Stimulated activated CD8-positive, alpha-beta memory T cell treated with anti-CD3 and anti-CD28 coated beads, Interleukin-12 subunit alpha, Interleukin-12 subunit beta, amount 100 ng/mL, for 1 hour (primary cell): ENCODE data around the gene ADAMTS8.

Source experiments
- DNase-seq: peaks from one replicate; pipeline ENCODE4 v3.0.0-alpha.2; 2020; ENCODE audit warnings: low read depth

Gene ADAMTS8

DNA sequence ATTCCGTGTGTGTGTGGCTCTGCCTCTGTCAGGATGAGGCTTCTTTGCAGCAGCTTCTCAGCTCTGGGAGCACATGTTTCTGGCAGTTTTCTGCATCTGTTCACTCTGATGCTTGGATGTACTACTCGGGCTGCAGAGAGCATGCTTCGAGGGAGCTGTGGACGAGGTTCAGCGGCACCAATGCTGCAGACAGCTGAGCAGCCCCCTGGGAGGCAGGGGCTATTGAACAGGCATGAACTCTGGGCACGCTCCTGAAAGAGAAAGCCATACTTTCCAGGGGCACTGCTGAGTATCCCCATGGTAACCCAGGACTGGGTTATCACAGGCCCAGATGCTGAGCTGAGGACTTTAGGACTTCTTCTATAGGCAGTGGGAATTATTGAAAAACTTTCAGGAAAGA lies 33.8 kb downstream of the ADAMTS8 start:
- DNase-seq: no peak

DNA sequence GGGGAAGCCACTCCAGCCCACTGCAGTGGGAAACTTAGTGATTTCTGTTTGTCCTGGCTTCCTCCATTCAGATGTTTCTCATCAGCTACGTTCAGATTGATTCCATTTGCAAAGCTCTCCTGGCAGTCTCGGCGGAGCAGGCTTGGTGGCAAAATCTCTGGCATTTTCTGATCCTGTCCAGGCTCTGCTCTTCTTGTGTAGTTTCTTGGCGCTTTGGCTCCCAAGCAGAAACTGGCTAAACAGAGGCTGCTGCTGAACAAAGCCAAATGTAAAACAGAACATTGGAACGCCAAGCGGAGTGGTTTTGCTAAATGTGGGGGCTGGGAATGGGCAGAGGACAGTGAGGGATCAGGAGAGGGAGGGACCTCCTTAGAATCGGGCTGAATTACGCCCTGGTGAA lies 36.7 kb downstream of the ADAMTS8 start:
- DNase-seq: no peak

DNA sequence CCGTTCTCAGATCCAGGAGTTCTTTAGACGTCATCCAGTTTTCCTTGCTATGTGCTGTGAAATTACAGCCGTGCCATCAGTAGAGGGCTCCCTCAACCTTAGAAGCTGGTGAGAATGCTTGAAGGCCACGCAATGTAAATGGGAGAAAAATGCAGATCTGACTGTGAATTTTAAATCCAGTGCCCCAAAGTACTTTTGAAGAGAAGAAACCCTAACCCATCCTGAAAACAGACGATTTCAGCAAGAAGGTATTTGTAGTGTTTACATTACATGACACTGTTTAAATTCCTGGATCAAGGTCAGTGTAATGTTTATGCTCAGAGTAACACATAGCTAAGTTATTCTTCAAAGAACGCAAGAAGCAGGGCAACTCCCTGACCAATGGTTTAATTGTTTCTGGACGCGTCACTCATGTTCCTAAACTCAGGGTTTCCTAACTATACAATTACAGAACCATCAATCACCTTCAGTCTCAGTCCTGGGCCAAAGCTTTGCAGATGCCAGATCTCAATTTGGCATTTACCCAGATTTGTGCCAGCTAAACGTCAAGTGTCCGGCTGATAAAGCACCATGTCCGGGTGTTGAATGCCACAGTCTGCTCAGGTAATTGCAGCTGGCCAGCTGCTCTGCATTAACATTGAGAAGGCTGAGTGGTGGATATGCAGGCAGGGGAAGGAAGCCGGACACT lies 38.2 kb downstream of the ADAMTS8 start:
- no peak for DNase-seq

DNA sequence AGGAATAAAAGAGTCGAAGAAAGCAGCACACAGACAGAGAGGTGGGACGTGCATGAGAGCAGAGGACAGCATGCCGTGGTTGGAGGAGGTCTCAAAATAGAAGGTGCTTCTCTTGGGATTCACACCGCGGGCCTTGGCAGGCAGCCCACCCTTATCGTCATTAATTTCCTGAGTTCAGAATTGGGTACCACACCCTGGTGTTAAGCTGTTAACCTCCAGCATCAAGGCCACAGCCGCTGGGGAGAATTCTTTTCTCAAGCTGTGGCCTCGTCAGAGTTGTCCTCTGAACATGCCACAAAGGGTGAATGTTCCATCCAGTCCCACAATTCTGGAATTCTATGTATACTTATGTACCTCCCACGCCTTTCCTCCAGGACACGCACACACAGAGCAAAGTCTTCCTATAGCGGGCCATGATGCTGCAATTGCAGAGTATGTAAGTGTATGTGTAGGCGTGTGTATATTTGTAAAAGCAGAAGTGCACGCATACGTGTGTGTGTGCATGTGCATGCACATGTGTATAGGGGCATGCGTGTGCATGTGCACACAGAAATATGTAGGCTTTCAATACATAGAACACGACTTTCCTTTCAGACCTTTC lies 39.0 kb downstream of the ADAMTS8 start:
- no peak for DNase-seq

DNA sequence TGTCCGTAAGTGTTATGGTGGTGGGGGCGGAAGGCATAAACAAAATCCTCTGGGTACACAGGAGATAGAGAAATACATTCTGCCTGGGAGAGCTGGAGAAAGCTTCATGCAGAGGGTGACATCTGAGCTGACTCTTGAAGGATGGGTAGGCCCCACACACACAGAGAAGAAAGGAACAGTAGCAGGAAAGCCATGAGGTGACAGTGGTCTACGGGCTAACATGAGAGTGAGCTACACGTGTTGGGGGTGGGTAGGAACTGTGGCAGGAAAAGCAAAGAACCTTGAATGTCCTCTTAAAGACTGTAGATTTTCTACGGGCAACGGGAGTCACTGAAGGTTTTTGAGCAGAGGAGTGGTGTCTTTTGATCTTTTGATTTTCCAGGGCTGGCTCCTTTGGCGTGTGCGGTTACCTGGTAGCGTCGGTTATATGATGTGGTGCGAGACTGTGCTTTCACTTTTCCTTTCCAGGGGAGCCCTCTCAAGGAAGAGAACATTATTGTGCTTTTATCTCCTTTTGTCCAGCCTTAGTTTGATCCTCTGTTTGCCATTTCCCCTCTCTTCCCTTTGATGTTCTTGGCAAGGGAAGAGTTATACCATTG lies 39.7 kb downstream of the ADAMTS8 start:
- DNase-seq: no peak

DNA sequence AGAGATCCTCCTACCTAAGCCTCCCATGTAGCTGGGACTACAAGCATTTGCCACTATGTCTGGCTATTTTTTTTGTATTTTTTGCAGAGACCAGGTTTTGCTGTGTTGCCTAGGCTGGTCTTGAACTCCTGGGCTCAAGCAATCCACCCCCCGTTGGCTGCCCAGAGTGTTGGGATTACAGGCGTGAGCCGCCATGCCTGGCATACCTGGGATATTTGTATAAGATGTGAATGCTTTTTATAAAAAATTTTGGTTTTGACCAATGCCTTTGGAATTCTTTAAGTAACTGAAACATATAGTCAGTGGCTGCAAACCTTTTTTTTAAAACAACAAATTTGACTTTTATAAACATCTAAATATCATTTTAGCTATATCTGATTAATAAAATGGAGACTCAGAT lies 42.4 kb downstream of the ADAMTS8 start:
- no peak for DNase-seq

DNA sequence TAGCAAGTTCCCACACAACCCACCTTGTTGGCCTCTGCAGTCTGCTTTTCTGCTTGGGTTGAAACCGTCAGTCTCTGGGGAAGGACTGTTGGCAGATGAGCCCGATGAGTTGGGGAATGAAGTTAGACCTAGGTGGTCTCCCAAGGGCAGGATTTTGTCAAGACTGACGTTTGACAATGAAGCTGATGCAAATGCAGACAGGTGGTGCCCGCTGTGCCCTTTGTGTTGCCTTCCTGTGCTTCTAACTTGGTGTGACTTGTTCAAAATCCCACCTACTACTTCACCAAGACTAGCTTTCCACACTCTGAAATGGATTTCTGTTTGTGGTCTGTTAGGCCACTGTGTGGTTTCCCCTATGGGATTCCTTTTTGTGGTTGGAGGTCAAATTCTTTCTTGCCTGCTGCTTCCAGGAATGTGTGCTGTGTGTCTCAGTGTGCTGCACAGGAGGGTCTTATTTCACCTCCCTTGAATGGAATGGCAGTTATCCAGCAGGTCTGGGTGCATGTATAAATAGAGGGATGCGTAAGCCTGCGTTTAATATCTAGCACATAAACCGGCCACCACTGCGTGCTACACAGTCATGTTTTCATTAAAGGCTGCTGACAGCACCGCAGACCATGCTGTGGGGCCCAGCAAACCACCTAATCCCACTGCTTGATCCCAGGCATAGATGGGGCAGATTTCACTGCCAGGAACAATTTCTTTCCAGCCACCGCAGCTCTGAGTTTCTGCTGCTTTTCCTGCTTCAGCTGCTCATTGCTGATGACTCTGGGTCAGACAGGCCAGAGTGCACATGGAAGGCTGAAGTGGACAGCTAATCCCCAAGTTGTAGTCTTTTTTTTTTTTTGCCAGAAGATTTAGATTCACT lies 44.8 kb downstream of the ADAMTS8 start:
- no peak for DNase-seq

DNA sequence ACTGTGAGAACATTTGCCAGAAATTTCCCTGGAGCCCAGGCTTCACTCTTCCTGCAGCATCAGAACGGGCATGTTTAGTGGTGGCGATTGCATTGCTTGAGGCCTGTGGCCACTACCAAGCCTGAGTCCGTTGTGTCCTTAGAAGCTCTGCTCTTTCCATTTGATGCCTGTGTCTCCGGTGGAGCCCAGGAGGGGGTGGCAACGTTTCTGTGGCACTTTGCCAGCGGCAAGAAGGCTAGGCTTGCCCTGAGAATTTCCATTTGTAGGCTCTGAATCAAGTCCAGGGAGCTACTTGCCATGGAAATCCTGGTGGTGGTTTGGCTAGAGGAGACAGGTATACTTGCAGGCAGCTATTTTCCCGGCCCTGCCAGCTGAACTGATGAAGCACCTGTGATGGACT lies 47.1 kb downstream of the ADAMTS8 start:
- DNase-seq: no peak

DNA sequence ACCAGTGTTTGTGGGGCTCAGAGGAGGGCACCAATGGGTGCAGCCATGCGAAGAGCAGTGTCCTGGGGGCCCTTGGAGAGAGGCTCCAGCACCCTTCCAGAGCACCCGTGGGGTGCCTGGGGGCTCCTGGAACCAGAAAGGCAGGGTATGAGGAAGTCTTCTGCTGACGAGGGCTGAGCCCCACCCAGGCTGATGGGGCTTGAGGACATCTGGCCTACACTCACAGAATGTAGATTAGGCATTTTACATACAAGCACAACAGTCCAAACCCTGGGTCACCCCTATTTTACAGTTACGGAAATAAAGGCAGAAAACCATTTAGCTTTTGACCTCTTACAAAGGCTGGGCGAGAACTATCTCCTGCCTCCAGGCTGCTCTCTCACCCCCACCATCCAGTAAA lies 47.6 kb downstream of the ADAMTS8 start:
- no peak for DNase-seq

DNA sequence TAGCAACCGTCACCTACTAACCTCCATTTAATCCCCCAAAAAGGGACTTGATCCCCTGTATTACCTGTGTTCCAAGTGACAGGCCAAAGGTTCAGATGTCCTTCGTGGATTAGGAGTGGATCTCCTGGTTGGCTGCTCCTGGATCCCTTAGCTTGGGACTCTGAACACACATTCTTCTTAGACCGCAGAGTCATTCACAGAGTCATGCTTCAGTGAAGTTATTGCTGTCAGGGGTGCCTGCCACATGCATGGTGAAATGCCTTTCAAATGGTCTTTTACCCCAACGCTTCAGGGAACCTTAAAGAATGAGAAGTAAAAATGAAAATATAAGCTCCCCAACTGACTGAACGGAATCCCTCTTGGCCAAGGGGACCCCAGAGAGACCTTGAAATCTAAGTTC lies 49.1 kb downstream of the ADAMTS8 start:
- no peak for DNase-seq

DNA sequence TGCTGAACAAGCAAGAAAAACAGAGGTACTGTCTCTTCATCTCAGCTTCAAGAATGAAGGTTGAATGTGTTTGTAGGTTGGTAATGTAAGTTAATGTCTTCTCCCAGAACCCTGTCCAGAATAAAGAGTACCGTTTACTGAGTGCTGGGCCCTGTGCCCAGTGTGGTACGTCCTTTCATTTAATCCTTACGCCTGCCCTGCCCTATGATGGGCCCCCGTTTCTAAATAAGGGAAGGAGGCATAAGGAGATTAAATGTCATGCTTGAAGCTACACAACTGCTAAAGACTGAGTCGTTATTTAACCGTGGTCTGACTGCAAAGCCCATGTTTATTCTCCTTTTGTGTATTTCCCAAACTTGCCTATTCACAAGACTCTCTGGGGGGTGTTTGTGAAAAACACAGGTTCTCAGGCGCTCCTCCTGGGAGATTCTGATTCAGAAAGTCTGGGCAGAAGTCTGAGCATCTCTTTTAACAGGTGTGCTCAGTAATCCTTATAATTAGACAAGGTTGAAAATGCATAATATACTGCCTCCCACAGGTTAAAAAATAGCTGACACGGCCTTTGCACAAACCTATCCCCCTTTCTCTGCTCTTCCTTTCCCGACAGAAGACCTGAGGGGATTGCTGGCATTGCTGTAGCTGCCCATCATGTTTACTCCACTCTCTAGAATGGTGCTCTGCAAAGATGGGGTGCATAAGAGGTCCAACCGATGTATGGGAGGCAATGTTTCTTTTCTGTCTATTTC lies 57.4 kb downstream of the ADAMTS8 start:
- DNase-seq: no peak

DNA sequence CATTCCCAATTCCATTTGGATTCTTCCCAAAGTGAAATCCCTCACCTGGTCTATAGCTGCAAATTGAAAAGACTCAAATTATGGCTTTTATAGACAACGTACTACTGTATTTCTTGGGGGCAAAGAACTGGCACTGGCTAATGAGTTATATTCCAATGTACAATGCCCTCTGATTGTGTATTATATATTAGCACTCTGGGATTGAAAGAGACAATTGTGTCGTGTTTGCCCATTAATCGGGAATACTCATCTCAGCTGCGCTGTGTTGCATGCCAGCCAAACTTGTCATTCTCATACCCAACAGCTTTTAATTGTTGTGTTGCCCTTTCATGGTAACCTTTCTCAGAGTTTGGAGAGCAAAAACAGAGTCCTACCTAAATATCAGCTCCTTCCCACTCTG lies 58.7 kb downstream of the ADAMTS8 start:
- DNase-seq: no peak

DNA sequence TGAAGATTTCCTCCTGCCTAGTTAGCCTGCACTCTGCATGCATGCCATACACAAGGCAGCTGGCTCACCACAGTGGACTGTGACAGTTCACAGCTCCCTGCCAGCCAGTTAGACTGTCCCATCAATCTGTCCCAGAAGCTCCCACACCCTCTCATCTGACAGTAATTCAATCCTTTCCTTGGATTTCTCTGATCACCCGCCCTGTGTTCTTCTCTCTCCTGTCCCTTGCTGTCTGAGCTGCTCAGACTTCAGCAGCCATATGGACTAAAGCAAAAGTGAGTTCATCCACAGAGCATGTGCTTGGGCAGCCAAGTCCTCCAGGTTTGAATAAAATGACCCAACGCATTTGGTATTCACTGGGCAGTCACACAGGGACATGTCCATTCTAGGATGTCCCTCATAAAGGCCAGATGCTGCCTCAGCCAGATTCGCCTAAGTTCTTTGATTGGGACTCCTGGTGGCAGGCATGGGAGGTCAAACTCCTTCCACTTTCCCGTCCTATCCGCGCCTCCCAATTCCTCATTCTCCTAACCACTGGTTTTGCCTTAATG lies 59.2 kb downstream of the ADAMTS8 start:
- no peak for DNase-seq

DNA sequence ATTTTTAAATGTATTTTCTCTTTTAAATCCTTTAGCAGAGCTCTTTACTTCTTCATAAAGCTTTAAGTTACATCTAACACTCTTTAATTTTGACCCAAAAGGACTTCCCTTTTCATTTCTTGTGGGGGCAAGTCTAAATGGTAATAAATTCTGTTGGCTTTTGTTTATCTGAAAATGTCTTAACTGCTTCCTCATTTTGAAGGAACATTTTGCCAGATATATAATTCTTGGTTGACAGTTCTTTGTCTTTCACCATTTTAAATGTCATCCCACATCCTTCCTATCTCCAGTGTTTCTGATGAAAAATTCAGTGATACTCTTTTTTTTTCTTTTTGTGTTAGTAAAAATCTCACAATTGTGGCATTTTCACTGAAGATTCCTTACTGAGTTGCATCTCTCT lies 69.0 kb downstream of the ADAMTS8 start:
- no peak for DNase-seq

DNA sequence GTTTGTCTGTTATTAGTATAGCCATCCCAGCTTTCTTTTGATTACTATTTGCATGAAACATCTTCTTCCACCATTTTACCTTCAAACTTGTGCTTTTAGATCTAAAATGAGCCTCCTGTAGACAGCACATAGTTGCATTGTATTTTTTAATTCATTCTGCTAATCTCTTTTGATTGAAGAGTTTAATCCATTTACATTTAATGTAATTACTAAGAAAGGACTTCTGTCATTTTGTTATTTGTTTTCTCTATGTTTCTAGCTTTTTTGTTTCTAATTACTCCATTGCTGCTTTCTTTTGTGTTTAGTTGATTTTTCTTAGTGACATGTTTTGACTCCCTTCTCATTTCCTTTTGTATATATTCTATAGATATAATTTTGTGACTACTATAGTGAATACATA lies 70.0 kb downstream of the ADAMTS8 start:
- no peak for DNase-seq
